IMR-90 (cell line): Measurements from ENCODE around the gene GALNT17. TPM values are rescaled to one million over a fixed set of nuclear protein-coding genes. Genes with fewer than 3 reads are reported as not detected.

Source experiments
- ATAC-seq: fragments of 200-7000 bp; cut with Tn5 transposase; 2 replicates; pipeline ENCODE4 v1.9.1; 2020; ENCODE audit warnings: low read depth, mild to moderate bottlenecking, moderate library complexity
- BruUV-seq: library from RNA; stranded (reverse); fragments of 400-500 nt; replicated peaks from 2 replicates; lab custom pipeline; 2021; lab: Mats Ljungman, UMichigan
- CTCF ChIA-PET: fragments of 300-600 bp; formaldehyde crosslinking; extraction: SDS; loops from one replicate; lab custom pipeline; 2021; ENCODE audit warnings: antibody characterized with exemption; lab: Yijun Ruan, JAX
- POLR2A ChIA-PET: fragments of 300-600 bp; sonication (Branson Sonifier 250); formaldehyde crosslinking; loops from one replicate; lab custom pipeline; 2022; ENCODE audit warnings: antibody characterized with exemption; ENCODE audit not compliant: unreplicated experiment; lab: Charles Lee
- DNase-seq: peaks from one replicate; pipeline ENCODE4 v3.0.0; 2013
- H2AFZ ChIP-seq: replicated peaks from 2 replicates; pipeline ENCODE3; 2013; ENCODE audit warnings: low read length, mild to moderate bottlenecking; ENCODE audit not compliant: poor library complexity
- H2AK5ac ChIP-seq: 2 replicates; pipeline ENCODE4 v1.6.1; 2013; ENCODE audit warnings: low read depth, low read length, inconsistent platforms
- H2AK9ac ChIP-seq: replicated peaks from 2 replicates; pipeline ENCODE3; 2013; ENCODE audit warnings: mild to moderate bottlenecking, low read depth, low read length, moderate library complexity; ENCODE audit not compliant: poor library complexity
- H2BK120ac ChIP-seq: 2 replicates; pipeline ENCODE4 v1.6.1; 2013; ENCODE audit warnings: low read depth, low read length, inconsistent platforms
- H2BK15ac ChIP-seq: 3 replicates; pipeline ENCODE4 v1.6.1; 2013; ENCODE audit warnings: low read depth, low read length, inconsistent platforms
- H2BK20ac ChIP-seq: 2 replicates; pipeline ENCODE4 v1.6.1; 2013; ENCODE audit warnings: low read depth, mild to moderate bottlenecking, inconsistent platforms, low read length, moderate library complexity
- H2BK5ac ChIP-seq: 2 replicates; pipeline ENCODE4 v1.6.1; 2013; ENCODE audit warnings: mild to moderate bottlenecking, low read depth, low read length, inconsistent platforms; ENCODE audit not compliant: poor library complexity, severe bottlenecking
- H3K14ac ChIP-seq: replicated peaks from 2 replicates; pipeline ENCODE4 v1.6.1; 2013; ENCODE audit warnings: low read depth, low read length, inconsistent platforms
- H3K18ac ChIP-seq: 2 replicates; pipeline ENCODE4 v1.6.1; 2013; ENCODE audit warnings: low read depth, low read length, control low read depth
- H3K23ac ChIP-seq: 2 replicates; pipeline ENCODE4 v1.6.1; 2013; ENCODE audit warnings: low read depth, low read length, inconsistent platforms
- H3K27ac ChIP-seq: 2 replicates; pipeline ENCODE4 v1.5.1; 2013; ENCODE audit warnings: mild to moderate bottlenecking, control low read depth, low read length; ENCODE audit not compliant: insufficient read depth
- H3K27me3 ChIP-seq: 2 replicates; pipeline ENCODE4 v1.6.1; 2013; ENCODE audit warnings: low read length; ENCODE audit not compliant: control insufficient read depth, insufficient read depth
- H3K36me3 ChIP-seq: 2 replicates; pipeline ENCODE4 v1.6.1; 2013; ENCODE audit warnings: low read length, mixed read lengths; ENCODE audit not compliant: control insufficient read depth, insufficient read depth
- H3K4ac ChIP-seq: 2 replicates; pipeline ENCODE4 v1.6.1; 2013; ENCODE audit warnings: low read depth, low read length, inconsistent platforms
- H3K4me1 ChIP-seq: 2 replicates; pipeline ENCODE4 v1.6.1; 2013; ENCODE audit warnings: low read length, mixed read lengths; ENCODE audit not compliant: control insufficient read depth, insufficient read depth
- H3K4me2 ChIP-seq: 2 replicates; pipeline ENCODE4 v1.6.1; 2013; ENCODE audit warnings: low read depth, mild to moderate bottlenecking, control low read depth, low read length, moderate library complexity
- H3K4me3 ChIP-seq: 2 replicates; pipeline ENCODE4 v1.5.1; 2013; ENCODE audit warnings: low read depth, mild to moderate bottlenecking, control low read depth, low read length, moderate library complexity; ENCODE audit not compliant: insufficient read depth
- H3K56ac ChIP-seq: 2 replicates; pipeline ENCODE4 v1.6.1; 2013; ENCODE audit warnings: low read length, inconsistent platforms; ENCODE audit not compliant: insufficient read depth; ENCODE audit errors: extremely low read depth
- H3K79me1 ChIP-seq, 2 experiments: 2 replicates each; pipeline ENCODE4 v1.6.1; 2013; ENCODE audit warnings: low read length in 2 of 2, inconsistent platforms in 1 of 2, low read depth in 1 of 2
- H3K9ac ChIP-seq: 2 replicates; pipeline ENCODE4 v1.6.1; 2013; ENCODE audit warnings: low read depth, low read length, control low read depth
- H3K9me1 ChIP-seq: 2 replicates; pipeline ENCODE4 v1.6.1; 2013; ENCODE audit warnings: low read length, inconsistent platforms; ENCODE audit not compliant: insufficient read depth
- H3K9me3 ChIP-seq: 2 replicates; pipeline ENCODE4 v1.6.1; 2013; ENCODE audit warnings: low read length; ENCODE audit not compliant: control insufficient read depth, insufficient read depth
- H4K20me1 ChIP-seq: 2 replicates; pipeline ENCODE4 v1.6.1; 2013; ENCODE audit warnings: low read length, inconsistent platforms; ENCODE audit not compliant: insufficient read depth
- H4K5ac ChIP-seq: 2 replicates; pipeline ENCODE4 v1.6.1; 2013; ENCODE audit warnings: mild to moderate bottlenecking, low read depth, low read length, control low read depth
- H4K8ac ChIP-seq, 2 experiments: 2 replicates each; pipeline ENCODE4 v1.6.1; 2013; ENCODE audit warnings: low read depth in 2 of 2, low read length in 2 of 2, control low read depth in 1 of 2, inconsistent platforms in 1 of 2
- H4K91ac ChIP-seq: 2 replicates; pipeline ENCODE4 v1.6.1; 2013; ENCODE audit warnings: low read depth, low read length, inconsistent platforms; ENCODE audit not compliant: insufficient read depth
- BHLHE40 ChIP-seq: fragments of 150-350 bp; IDR thresholded peaks from 2 replicates; pipeline ENCODE4 v1.6.1; 2016; ENCODE audit warnings: mild to moderate bottlenecking, low read depth, low read length
- CEBPB ChIP-seq: IDR thresholded peaks from 2 replicates; pipeline ENCODE4 v1.6.1; 2012; ENCODE audit warnings: low read depth, low read length, improper control_type of control experiment
- CHD1 ChIP-seq: IDR thresholded peaks from 2 replicates; pipeline ENCODE4 v1.6.1; 2012; ENCODE audit warnings: low read depth, low read length, improper control_type of control experiment
- CTCF ChIP-seq: conservative IDR thresholded peaks from 2 replicates; pipeline ENCODE4 v1.5.1; 2012; ENCODE audit warnings: mild to moderate bottlenecking, low read depth, low read length, improper control_type of control experiment
- FOS ChIP-seq: fragments of 150-350 bp; IDR thresholded peaks from 2 replicates; pipeline ENCODE4 v1.6.1; 2016; ENCODE audit warnings: low read depth, low read length
- MAZ ChIP-seq: IDR thresholded peaks from 2 replicates; pipeline ENCODE4 v1.6.1; 2012; ENCODE audit warnings: low read depth, mild to moderate bottlenecking, low read length, improper control_type of control experiment, moderate library complexity, borderline replicate concordance
- MXI1 ChIP-seq: IDR thresholded peaks from 2 replicates; pipeline ENCODE4 v1.6.1; 2012; ENCODE audit warnings: low read depth, mild to moderate bottlenecking, low read length, moderate library complexity, borderline replicate concordance
- NFE2L2 ChIP-seq: fragments of 150-350 bp; IDR thresholded peaks from 2 replicates; pipeline ENCODE4 v1.6.1; 2016; ENCODE audit warnings: low read depth, mild to moderate bottlenecking, low read length
- POLR2A ChIP-seq: IDR thresholded peaks from 2 replicates; pipeline ENCODE4 v1.6.1; 2012; ENCODE audit warnings: mild to moderate bottlenecking, low read depth, low read length
- RAD21 ChIP-seq: IDR thresholded peaks from 2 replicates; pipeline ENCODE4 v1.6.1; 2012; ENCODE audit warnings: low read length, improper control_type of control experiment
- RCOR1 ChIP-seq: IDR thresholded peaks from 2 replicates; pipeline ENCODE4 v1.6.1; 2012; ENCODE audit warnings: mild to moderate bottlenecking, low read length, improper control_type of control experiment; ENCODE audit not compliant: insufficient replicate concordance
- RFX5 ChIP-seq: IDR thresholded peaks from 2 replicates; pipeline ENCODE4 v1.8.0; 2012; ENCODE audit warnings: low read depth, mild to moderate bottlenecking, low read length, moderate library complexity
- USF2 ChIP-seq: fragments of 150-350 bp; IDR thresholded peaks from 2 replicates; pipeline ENCODE4 v1.6.1; 2017; ENCODE audit warnings: mild to moderate bottlenecking, antibody characterized with exemption, low read length, low read depth
- WGBS, 2 experiments: methylation state at CpG; one replicate each; pipeline versions ENCODE4 v1.1.5 to v1.1.7; 2013; ENCODE audit warnings: missing lambda C conversion rate in 2 of 2; ENCODE audit not compliant: insufficient read length in 1 of 2; ENCODE audit errors: extremely low coverage in 2 of 2; 5-methylcytosine and 5-hydroxymethylcytosine counted together
- dilution Hi-C: fragments of 300-500 bp; cut with HindIII; formaldehyde crosslinking; loops from one replicate; pipeline ENCODE4 v1.14.3; 2018; ENCODE audit warnings: low sequenced_read_pairs; ENCODE audit not compliant: unreplicated experiment
- in situ Hi-C: fragments of 300-500 bp; cut with MboI; formaldehyde crosslinking; loops from 3 replicates; pipeline ENCODE4 v1.14.3; 2019; ENCODE audit warnings: low sequenced_read_pairs, inconsistent platforms, mixed read lengths
- intact Hi-C: fragments of 100-400 bp; cut with micrococcal nuclease; formaldehyde crosslinking; loops from 2 replicates; pipeline ENCODE4 v1.10.0; 2022
- polyA plus RNA-seq, 3 experiments: library from polyadenylated mRNA; depleted of rRNA; stranded (reverse); fragments of >200 nt; gene quantifications; 2 replicates each; pipeline ENCODE4 v1.2.3, GENCODE V29; 2012; ENCODE audit warnings: low replicate concordance in 1 of 3
- total RNA-seq: library from RNA; depleted of rRNA; stranded (reverse); fragments of >200 nt; gene quantifications from 2 replicates; pipeline ENCODE4 v1.2.3, GENCODE V29; 2012

GALNT17 gene
- total and polyA plus RNA-seq, 2 of the 4 experiments (the other 2 are of a cell fraction): not detected

- no peak overlapping the region for H2BK20ac ChIP-seq
- H4K20me1 ChIP-seq: no peaks in the 10 kb centered on the region
- BruUV-seq: no TSS peak
- intact Hi-C loops (no loop called here), dilution Hi-C loops (no loop called here), in situ Hi-C loops (no loop called here)
- no peak overlapping the region for H3K4ac ChIP-seq
- H3K4me2 ChIP-seq: no peak overlapping the region
- H2BK5ac ChIP-seq: no peak overlapping the region
- ChIA-PET CTCF (no interaction called here), POLR2A (no interaction called here)
- no peak overlapping the region for H3K18ac ChIP-seq
- no peak overlapping the region for H3K56ac ChIP-seq
- H3K14ac ChIP-seq: no peak overlapping the region
- no peak overlapping the region for H2AFZ ChIP-seq
- no peak overlapping the region for H2AK5ac ChIP-seq
- H3K23ac ChIP-seq: no peak overlapping the region
- H3K9me1 ChIP-seq: no peaks in the 10 kb centered on the region
- H3K9ac ChIP-seq: no peak overlapping the region
- DNase-seq (no peak), ATAC-seq (no peak)
- no peak overlapping the region for H3K27ac ChIP-seq
- H3K4me3 ChIP-seq: no peak overlapping the region
- H3K27me3 ChIP-seq: no peaks in the 10 kb centered on the region
- no peak overlapping the region for H4K5ac ChIP-seq
- no peak overlapping the region for H4K8ac ChIP-seq
- H3K4me1 ChIP-seq: no peaks in the 10 kb centered on the region
- no peaks in the 10 kb centered on the region for H3K79me1 ChIP-seq
- no peak overlapping the region for H2AK9ac ChIP-seq
- H4K91ac ChIP-seq: no peak overlapping the region
- H3K36me3 ChIP-seq: no peaks in the 10 kb centered on the region
- no CpG with 5 or more reads among the region's 4 CpGs for WGBS, 2 experiments
- TF ChIP-seq FOS: no peak
- TF ChIP-seq POLR2A: no peak
- TF ChIP-seq CHD1: no peak
- no peak for TF ChIP-seq MAZ
- TF ChIP-seq USF2: no peak
- TF ChIP-seq MXI1: no peak
- no peak for TF ChIP-seq NFE2L2
- TF ChIP-seq BHLHE40: no peak
- TF ChIP-seq RFX5: no peak
- TF ChIP-seq RCOR1: no peak
- TF ChIP-seq CEBPB: no peak
- TF ChIP-seq RAD21: no peak
- TF ChIP-seq CTCF: no peak
- no peak overlapping the region for H2BK120ac ChIP-seq
- no peak overlapping the region for H2BK15ac ChIP-seq
- H3K9me3 ChIP-seq: peaks cover 17% of the 10 kb centered on the region
These were observed 153.7 kb downstream of the GALNT17 start for GRCh38 chr7:71285571-71286145.
